HG03280 (cell line): ENCODE data around the gene SLC35G3.
"Not testable (repeated sequence)": the region's sequence is repeated elsewhere in the genome, so short reads cannot be mapped to it uniquely, and the experiment has no call there.

Source experiments
- ATAC-seq: cut with Tn5 transposase; IDR thresholded peaks from one replicate; pipeline ENCODE4 v1.9.1; 2021; ENCODE audit warnings: mild to moderate bottlenecking, moderate library complexity; ENCODE audit not compliant: unreplicated experiment

The SLC35G3 gene

DNA sequence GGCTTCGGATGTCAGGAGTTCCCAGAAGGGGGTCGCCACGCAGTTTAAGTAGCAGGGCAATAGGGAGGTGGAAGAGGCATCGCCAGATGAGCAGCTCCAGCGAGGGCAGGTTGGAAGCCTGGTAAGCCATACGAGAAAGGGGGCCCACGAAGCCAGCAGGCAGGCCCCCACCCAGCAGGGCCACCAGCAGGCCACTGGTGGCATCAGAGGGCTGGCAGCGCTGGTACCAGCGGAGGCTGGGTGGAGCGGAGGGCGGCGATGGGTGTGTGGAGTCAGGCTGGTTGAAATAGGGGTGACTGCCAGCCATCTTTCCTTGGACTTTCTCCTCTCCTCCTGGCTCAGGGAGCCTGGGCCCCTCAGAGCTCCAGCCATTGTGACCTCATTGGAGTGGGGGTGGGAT lies at the start of gene SLC35G3:
SLC35G3 (minus strand) TSS at position 393 of the 400 bp plus-strand sequence; CDS start at position 307, 86 bp downstream.
- not testable (repeated sequence) for ATAC-seq

DNA sequence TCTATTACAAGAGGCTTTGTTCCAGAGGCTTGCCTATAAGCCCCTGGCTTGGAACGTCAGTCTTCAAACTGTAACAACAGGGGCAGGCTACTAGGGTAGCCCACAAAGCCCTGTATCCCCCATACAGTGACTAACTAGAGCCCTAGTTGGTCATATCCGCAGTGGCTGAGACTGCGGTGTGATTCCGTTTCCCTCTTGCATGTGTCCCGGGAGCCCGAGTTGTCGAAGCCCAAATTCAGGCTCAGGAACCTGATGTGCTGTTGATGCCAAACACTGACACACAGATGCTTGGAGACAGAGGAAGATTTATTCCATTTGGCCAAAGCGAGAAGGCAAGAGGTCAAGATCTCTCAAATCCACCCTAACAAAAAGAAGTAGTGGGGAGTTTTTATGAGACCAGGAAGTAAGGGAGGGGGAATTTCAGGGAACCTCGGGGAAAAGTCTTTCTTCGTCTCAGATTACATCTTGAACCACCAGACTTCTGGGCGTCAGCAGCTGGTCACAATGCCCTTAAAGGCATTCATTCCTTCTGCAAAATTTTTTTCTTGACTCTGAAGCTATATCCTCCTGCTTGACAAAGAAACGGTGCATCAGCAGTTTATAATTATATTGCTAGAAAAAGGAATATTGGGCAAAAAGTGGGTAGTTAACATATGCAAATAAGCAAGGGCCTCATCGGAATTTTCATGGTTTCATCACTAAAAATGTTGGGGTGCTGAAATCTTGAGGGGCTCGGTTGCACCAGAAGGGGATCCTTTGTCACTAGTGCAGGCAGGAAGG lies 49.6 kb upstream of the SLC35G3 start:
- ATAC-seq: no peak

- peak; percentile 67 for ATAC-seq
Observed at GRCh38 chr17:35242805-35243560, 48.8 kb upstream of the SLC35G3 start, which contains the start of gene SLFN5. SLFN5 (plus strand) TSS chr17:35243072; CDS start chr17:35258691, 15,619 bp downstream.

- peak; percentile 46 for ATAC-seq
Observed at GRCh38 chr17:35242158-35242804, 48.1 kb upstream of the SLC35G3 start.

GRCh38 chr17:35241520-35241919 lies 47.3 kb upstream of the SLC35G3 start:
- no peak for ATAC-seq

DNA sequence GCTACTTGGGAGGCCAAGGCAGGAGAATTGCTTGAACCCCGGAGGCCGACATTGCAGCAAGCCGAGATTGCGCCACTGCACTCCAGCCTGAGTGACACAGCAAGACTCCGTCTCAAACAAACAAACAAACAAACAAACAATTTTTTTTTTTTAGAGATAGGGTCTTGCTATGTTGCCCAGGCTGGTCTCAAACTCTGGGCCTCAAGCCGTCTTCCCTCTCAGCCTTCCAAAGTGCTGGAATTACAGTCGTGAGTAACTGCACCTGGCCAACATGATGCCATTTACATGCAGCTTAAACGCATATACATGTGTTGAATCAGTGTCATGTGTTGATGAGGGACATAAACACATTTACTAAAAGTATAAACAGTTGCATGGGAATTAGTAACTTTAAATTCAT lies 46.7 kb upstream of the SLC35G3 start:
- no peak for ATAC-seq

DNA sequence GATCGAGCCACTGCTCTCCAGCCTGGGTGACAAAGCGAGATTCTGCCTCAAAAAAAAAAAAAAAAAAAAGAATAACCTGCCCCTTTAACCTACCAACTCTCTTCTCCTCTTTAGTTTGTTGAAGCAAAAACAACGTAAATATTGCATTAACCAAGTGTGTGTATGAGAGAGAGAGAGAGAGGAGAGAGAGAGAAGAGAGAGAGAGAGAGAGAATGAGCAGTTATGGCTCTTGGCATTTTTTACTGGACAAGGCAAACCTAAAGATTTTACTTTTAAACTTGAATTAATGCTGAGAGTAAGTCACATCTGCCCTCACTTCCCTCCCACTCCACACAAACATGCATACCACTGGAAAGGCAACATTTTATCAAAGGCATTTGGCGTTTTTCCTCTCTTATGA lies 45.6 kb upstream of the SLC35G3 start:
- no peak for ATAC-seq

GRCh38 chr17:35238821-35239220 lies 44.6 kb upstream of the SLC35G3 start:
- no peak for ATAC-seq

DNA sequence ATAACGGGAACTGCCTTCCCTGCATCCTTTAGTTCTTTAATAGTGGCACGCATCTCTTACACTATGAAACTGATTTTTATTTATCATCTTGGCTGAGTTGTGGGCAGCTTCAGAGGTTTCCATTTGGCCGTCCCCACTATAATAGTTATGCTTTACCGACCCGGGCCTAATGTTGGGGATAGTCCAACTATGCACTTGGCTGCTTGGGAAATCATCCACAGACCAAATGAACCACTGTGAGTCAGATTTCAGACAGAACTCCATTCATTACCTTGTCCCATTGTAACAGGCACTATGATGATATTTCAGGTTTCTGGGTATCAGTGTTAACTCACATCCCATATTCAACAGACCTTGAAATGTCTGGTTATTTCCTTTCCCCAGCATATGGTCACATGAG lies 42.6 kb upstream of the SLC35G3 start:
- ATAC-seq: no peak

DNA sequence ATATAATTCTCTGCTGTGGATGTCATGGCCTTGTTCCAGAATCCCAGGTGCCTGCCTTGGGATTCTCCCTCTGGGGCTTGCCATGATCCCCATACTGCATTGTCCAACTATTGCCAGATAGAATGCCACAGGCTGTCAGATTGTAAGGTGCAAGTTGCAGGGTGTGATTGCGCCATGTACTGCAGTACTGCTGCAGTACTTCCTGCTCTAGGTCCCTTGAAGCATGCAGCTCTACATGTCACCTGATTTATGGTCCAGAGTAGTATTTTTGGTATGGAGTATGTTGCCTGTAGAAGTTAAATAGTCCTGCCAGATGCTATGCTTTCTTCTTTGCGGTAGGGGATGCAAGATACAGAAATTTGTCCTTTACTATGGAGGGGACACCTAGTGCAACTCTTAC lies 41.7 kb upstream of the SLC35G3 start:
- ATAC-seq: no peak

GRCh38 chr17:35235289-35235688 lies 41.1 kb upstream of the SLC35G3 start:
- ATAC-seq: no peak

- not testable (repeated sequence) for ATAC-seq
Observed at GRCh38 chr17:35234315-35234714, 40.1 kb upstream of the SLC35G3 start.

DNA sequence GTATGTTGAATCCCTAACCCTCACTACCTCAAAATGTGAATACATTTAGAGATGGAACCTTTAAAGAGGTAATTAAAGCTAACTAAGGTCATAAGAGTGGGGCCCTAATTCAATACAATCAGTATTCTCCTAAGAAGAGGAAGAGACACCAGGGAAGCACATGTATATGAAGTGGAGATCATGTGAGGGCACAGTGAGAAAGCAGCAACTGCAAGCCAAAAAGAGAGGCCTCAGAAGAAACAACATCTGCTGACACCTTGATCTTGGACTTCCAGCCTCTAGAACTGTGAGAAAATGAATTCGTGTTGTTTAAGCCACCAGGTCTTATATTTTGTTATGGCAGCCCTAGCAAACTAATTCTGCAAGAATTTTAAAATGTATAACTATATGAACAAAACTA lies 35.4 kb upstream of the SLC35G3 start:
- no peak for ATAC-seq

DNA sequence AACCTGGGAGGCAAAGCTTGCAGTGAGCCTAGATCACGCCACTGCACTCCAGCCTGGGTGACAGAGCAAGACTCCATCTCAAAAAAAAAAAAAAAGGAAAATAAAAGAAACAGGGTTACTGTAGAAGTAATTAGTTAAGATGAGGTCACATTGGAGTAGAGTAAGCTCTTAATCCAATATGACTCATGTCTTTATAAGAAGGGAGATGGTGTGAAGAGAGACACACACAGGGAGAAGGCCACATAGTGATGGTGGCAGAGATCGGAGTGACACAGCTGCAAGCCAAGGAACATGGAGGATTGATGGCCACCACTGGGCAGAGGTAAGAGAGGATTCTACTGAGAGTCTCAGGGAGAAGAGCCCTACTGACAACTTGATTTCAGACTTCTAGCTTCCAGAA lies 33.4 kb upstream of the SLC35G3 start:
- no peak for ATAC-seq

- ATAC-seq: no peak
Observed at GRCh38 chr17:35224436-35224835, 30.2 kb upstream of the SLC35G3 start.

DNA sequence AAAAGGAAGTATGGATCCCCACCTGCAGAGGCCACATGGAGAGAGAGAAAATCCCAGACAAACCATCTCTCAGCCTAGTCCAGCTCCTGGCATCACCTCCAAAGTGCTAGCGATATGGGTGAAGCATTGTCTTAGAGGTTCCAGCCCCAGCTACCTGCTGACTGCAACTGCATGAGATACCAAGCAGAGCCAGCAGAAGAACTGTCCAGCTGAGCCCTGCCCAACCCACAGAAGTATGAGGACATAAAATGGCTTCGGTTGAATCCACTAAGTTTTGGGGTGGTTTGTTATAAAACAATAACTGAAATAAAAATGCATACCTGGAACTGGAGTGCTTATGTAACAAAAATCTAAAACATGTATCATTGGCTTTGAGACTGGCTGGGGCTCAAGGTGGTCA lies 28.3 kb upstream of the SLC35G3 start:
- ATAC-seq: no peak

DNA sequence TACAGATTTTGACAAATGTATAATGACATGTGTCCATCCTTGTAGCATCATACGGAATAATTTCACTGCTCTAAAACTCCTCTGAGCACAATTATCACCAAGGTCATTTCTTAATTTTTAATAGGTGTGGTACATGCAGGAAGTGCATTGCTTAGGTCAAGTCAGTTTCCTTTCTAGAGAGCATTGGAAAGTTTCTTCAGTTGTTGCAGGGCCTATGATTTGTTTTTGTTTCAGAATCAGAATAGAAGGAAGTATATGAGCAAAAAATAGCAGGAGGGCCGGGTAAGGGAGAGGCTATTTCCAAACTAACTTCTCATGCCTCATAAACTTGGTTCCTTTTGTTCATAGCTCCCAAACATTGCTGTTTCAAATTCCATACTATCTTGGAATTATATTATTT lies 24.7 kb upstream of the SLC35G3 start:
- no peak for ATAC-seq

- ATAC-seq: no peak
Observed at GRCh38 chr17:35217107-35217506, 22.9 kb upstream of the SLC35G3 start.

GRCh38 chr17:35214631-35215273 lies 20.6 kb upstream of the SLC35G3 start:
- no peak for ATAC-seq

DNA sequence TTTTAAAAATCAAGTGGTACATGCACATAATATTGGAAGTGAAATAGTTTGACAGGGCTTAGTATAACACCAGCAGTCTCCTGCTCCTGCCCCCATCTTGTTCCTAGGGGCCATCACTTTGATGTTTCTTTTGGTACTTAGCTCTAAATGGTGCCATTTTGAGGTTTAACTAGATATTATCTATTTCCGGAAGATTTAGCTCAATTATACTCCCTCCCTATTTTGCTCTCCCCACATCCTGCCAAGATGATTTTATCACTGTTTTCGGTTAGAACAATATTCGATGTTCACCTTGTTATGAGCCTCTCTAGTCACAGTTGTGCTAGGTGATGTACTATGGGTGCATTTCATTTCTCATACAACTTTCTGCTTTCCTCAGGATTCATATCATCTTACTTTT lies 20.0 kb upstream of the SLC35G3 start:
- no peak for ATAC-seq

DNA sequence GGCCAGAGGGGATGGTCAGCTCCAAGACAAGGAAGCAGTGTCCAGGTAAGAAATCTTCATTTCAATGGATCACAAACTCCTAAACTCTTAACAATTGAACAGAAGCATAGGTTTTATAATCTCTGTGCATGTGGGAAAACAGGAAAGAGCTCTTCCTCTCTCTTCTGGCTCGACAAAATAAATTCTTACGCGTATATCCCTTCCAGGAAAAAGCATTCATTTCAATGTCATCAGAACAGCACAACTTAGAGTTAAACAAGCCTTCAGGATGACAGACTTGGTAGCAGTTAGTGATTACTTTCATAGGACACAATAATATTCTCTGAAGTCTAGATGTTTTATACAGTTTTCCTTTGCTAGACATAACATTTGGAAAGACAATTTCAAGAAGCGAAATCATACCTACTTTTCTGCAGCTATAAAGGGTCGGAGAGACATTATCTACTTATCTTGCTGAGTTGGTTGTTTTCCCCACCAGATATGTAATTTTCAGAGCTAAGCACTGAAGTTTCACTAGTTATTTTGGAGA lies 19.3 kb upstream of the SLC35G3 start:
- ATAC-seq: no peak
